Measurements from ENCODE around the gene IRF2BP1. TPM values are rescaled to one million over a fixed set of nuclear protein-coding genes. Genes with fewer than 3 reads are reported as not detected.
"Not testable (repeated sequence)": the region's sequence is repeated elsewhere in the genome, so short reads cannot be mapped to it uniquely, and the experiment has no call there.

Gene IRF2BP1
- total RNA-seq, 2 donors from 2014 or later: 20.3 to 29.7 TPM

- Histone ChIP-seq H3K27me3 (no peaks in the 10 kb centered on the region), H3K9me3 (no peaks in the 10 kb centered on the region), H3K4me1 (no peaks in the 10 kb centered on the region), H3K9ac (ENCODE audit: low read depth in 2 of 2, low read length in 2 of 2) (no peak overlapping the region), H3K27ac (no peak overlapping the region), H3K4me3 (no peak overlapping the region), H3K36me3 (no peaks in the 10 kb centered on the region)
- DNase-seq: no peak
- TF ChIP-seq CTCF (IDR thresholded peaks at IDR 0.05): no peak
- intact Hi-C loops (cut with DNase I): no loop called here
These were observed 15.1 kb downstream of the IRF2BP1 start for GRCh38 chr19:45870798-45871197.

- Histone ChIP-seq H3K9ac (ENCODE audit: low read depth in 2 of 2, low read length in 2 of 2) (peak overlapping the region; percentile 45 to 83), H3K4me3 (peak overlapping the region; percentile 77), H3K27ac (peak overlapping the region; percentile 70)
- H3K27me3 ChIP-seq; H3K36me3 ChIP-seq; H3K9me3 ChIP-seq; H3K4me1 ChIP-seq; intact Hi-C loops (cut with DNase I); DNase-seq: not testable (repeated sequence)
These were observed 18.7 kb downstream of the IRF2BP1 start for GRCh38 chr19:45867241-45867640.

GRCh38 chr19:45866400-45867176 lies 19.4 kb downstream of the IRF2BP1 start:
- peak; percentile 64 for DNase-seq
- Histone ChIP-seq H3K27ac (peak overlapping the region; percentile 70), H3K9ac (ENCODE audit: low read depth in 2 of 2, low read length in 2 of 2) (peak overlapping the region; percentile 51 to 83), H3K9me3 (no peaks in the 10 kb centered on the region), H3K4me1 (peaks cover 5% of the 10 kb centered on the region), H3K27me3 (no peaks in the 10 kb centered on the region), H3K4me3 (peak overlapping the region; percentile 77), H3K36me3 (no peaks in the 10 kb centered on the region)
- intact Hi-C loops (cut with DNase I): no loop called here
- no peak for TF ChIP-seq CTCF (IDR thresholded peaks at IDR 0.05)

- H3K4me1 ChIP-seq: peaks cover 6% of the 10 kb centered on the region
- no peaks in the 10 kb centered on the region for H3K36me3 ChIP-seq
- intact Hi-C loops (cut with DNase I): no loop called here
- no peaks in the 10 kb centered on the region for H3K9me3 ChIP-seq
- peak overlapping the region; percentile 64 to 83 for H3K9ac ChIP-seq (ENCODE audit: low read depth in 2 of 2, low read length in 2 of 2)
- peak overlapping the region; percentile 77 for H3K4me3 ChIP-seq
- H3K27ac ChIP-seq: peak overlapping the region; percentile 61
- no peaks in the 10 kb centered on the region for H3K27me3 ChIP-seq
- TF ChIP-seq CTCF (IDR thresholded peaks at IDR 0.05): no peak
- peak; percentile 77 for DNase-seq
These were observed 20.5 kb downstream of the IRF2BP1 start for GRCh38 chr19:45865269-45865948.

GRCh38 chr19:45864629-45865082 lies 21.3 kb downstream of the IRF2BP1 start:
- no peaks in the 10 kb centered on the region for H3K27me3 ChIP-seq
- peak overlapping the region; percentile 61 for H3K27ac ChIP-seq
- H3K9me3 ChIP-seq: no peaks in the 10 kb centered on the region
- no peak for TF ChIP-seq CTCF (IDR thresholded peaks at IDR 0.05)
- no peak for DNase-seq
- peaks cover 6% of the 10 kb centered on the region for H3K4me1 ChIP-seq
- intact Hi-C loops (cut with DNase I): no loop called here
- H3K36me3 ChIP-seq: no peaks in the 10 kb centered on the region
- peak overlapping the region; percentile 77 for H3K4me3 ChIP-seq
- H3K9ac ChIP-seq (ENCODE audit: low read depth in 2 of 2, low read length in 2 of 2): peak overlapping the region; percentile 64 to 83
